ENCODE data around the gene SERTAD4. TPM values are rescaled to one million over a fixed set of nuclear protein-coding genes. Genes with fewer than 3 reads are reported as not detected.

Gene SERTAD4
- total and polyA plus RNA-seq, 2 donors (not counting 1 experiment from before 2014, with no cell fraction given) = 0.17 to 7.6 TPM

- Histone ChIP-seq H3K27ac (ENCODE audit: insufficient read depth, low read length) (no peak overlapping the region), H3K9me3 (ENCODE audit: control insufficient read depth, insufficient read depth, low read depth, low read length) (no peaks in the 10 kb centered on the region), H3K4me2 (ENCODE audit: extremely low read depth, insufficient read depth, low read length) (no peak overlapping the region), H3K79me2 (ENCODE audit: control insufficient read depth, insufficient read depth, low read length) (no peaks in the 10 kb centered on the region), H3K4me1 (ENCODE audit: control insufficient read depth, extremely low read depth, insufficient read depth, low read length) (peaks cover 6% of the 10 kb centered on the region), H3K9ac (ENCODE audit: insufficient read depth, low read length) (no peak overlapping the region), H4K20me1 (ENCODE audit: control insufficient read depth, extremely low read depth, insufficient read depth, low read length) (no peaks in the 10 kb centered on the region), H3K36me3 (ENCODE audit: control insufficient read depth, insufficient read depth, low read length) (no peaks in the 10 kb centered on the region), H2AFZ (ENCODE audit: low read length) (no peak overlapping the region), H3K4me3 (replicated peaks in 1 of 4; ENCODE audit: control extremely low read depth in 1 of 4, insufficient read depth in 1 of 4, low read depth in 3 of 4, low read length in 4 of 4) (no peak overlapping the region), H3K27me3 (ENCODE audit: control insufficient read depth, insufficient read depth, low read length) (no peaks in the 10 kb centered on the region)
- peak in 1 of 2 donors; percentile 83 for DNase-seq (ENCODE audit: low read depth in 2 of 2)
- no peak for TF ChIP-seq EZH2 (IDR thresholded peaks at IDR 0.05; ENCODE audit: low read length, missing control alignments)
- no peak for TF ChIP-seq CTCF (conservative IDR thresholded peaks at IDR 0.05 in 1 of 2, IDR thresholded peaks at IDR 0.05 in 1 of 2; ENCODE audit: low read depth in 1 of 2, low read length in 2 of 2)
Measured at GRCh38 chr1:210244746-210245367, 12.3 kb downstream of the SERTAD4 start.

GRCh38 chr1:210246447-210246846 is 13.9 kb downstream of the SERTAD4 start:
- DNase-seq (ENCODE audit: low read depth in 2 of 2) = peak in 1 of 2 donors; percentile 70
- no peak overlapping the region for H3K4me3 ChIP-seq (replicated peaks in 1 of 4; ENCODE audit: control extremely low read depth in 1 of 4, insufficient read depth in 1 of 4, low read depth in 3 of 4, low read length in 4 of 4)
- H3K27me3 ChIP-seq (ENCODE audit: control insufficient read depth, insufficient read depth, low read length) = no peaks in the 10 kb centered on the region
- no peaks in the 10 kb centered on the region for H3K9me3 ChIP-seq (ENCODE audit: control insufficient read depth, insufficient read depth, low read depth, low read length)
- peaks cover 2% of the 10 kb centered on the region for H3K4me1 ChIP-seq (ENCODE audit: control insufficient read depth, extremely low read depth, insufficient read depth, low read length)
- TF ChIP-seq EZH2 (IDR thresholded peaks at IDR 0.05; ENCODE audit: low read length, missing control alignments) = no peak
- TF ChIP-seq CTCF (conservative IDR thresholded peaks at IDR 0.05 in 1 of 2, IDR thresholded peaks at IDR 0.05 in 1 of 2; ENCODE audit: low read depth in 1 of 2, low read length in 2 of 2) = no peak
- H2AFZ ChIP-seq (ENCODE audit: low read length) = no peak overlapping the region
- H3K4me2 ChIP-seq (ENCODE audit: extremely low read depth, insufficient read depth, low read length) = no peak overlapping the region
- no peak overlapping the region for H3K27ac ChIP-seq (ENCODE audit: insufficient read depth, low read length)
- no peaks in the 10 kb centered on the region for H3K36me3 ChIP-seq (ENCODE audit: control insufficient read depth, insufficient read depth, low read length)
- no peak overlapping the region for H3K9ac ChIP-seq (ENCODE audit: insufficient read depth, low read length)
- H3K79me2 ChIP-seq (ENCODE audit: control insufficient read depth, insufficient read depth, low read length) = no peaks in the 10 kb centered on the region
- no peaks in the 10 kb centered on the region for H4K20me1 ChIP-seq (ENCODE audit: control insufficient read depth, extremely low read depth, insufficient read depth, low read length)

DNA sequence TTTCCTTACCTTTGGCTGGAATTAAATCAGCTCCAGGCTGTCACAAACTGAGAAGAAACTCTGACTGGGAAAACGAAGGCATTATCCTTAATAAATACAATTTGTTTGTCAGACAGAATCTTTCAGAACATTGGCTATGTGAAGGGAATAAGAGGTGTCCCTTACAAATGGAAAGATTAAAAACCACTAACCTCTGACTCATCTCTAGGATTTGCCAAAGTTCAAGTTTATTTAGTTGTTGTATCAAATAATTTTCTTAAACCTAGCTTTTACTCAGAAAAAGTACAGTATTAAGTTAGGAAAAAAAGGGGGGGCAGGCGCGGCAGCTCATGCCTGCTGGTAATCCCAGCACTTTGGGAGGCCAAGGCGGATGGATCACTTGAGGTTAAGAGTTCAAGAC is 15.7 kb downstream of the SERTAD4 start:
- DNase-seq (ENCODE audit: low read depth in 2 of 2) = peak; percentile 39 to 54
- Histone ChIP-seq H3K9ac (ENCODE audit: insufficient read depth, low read length) (no peak overlapping the region), H2AFZ (ENCODE audit: low read length) (no peak overlapping the region), H3K4me1 (ENCODE audit: control insufficient read depth, extremely low read depth, insufficient read depth, low read length) (peaks cover 2% of the 10 kb centered on the region), H3K36me3 (ENCODE audit: control insufficient read depth, insufficient read depth, low read length) (no peaks in the 10 kb centered on the region), H3K27me3 (ENCODE audit: control insufficient read depth, insufficient read depth, low read length) (peaks cover 3% of the 10 kb centered on the region), H4K20me1 (ENCODE audit: control insufficient read depth, extremely low read depth, insufficient read depth, low read length) (no peaks in the 10 kb centered on the region), H3K27ac (ENCODE audit: insufficient read depth, low read length) (no peak overlapping the region), H3K4me2 (ENCODE audit: extremely low read depth, insufficient read depth, low read length) (no peak overlapping the region), H3K79me2 (ENCODE audit: control insufficient read depth, insufficient read depth, low read length) (no peaks in the 10 kb centered on the region), H3K4me3 (replicated peaks in 1 of 4; ENCODE audit: control extremely low read depth in 1 of 4, insufficient read depth in 1 of 4, low read depth in 3 of 4, low read length in 4 of 4) (no peak overlapping the region), H3K9me3 (ENCODE audit: control insufficient read depth, insufficient read depth, low read depth, low read length) (no peaks in the 10 kb centered on the region)
- no peak for TF ChIP-seq EZH2 (IDR thresholded peaks at IDR 0.05; ENCODE audit: low read length, missing control alignments)
- TF ChIP-seq CTCF (conservative IDR thresholded peaks at IDR 0.05 in 1 of 2, IDR thresholded peaks at IDR 0.05 in 1 of 2; ENCODE audit: low read depth in 1 of 2, low read length in 2 of 2) = no peak
